DND-41 (cell line): ENCODE results near the gene UCHL3.

ENCODE experiments used
- ATAC-seq: fragments of 200-7000 bp; cut with Tn5 transposase; 3 replicates; pipeline ENCODE4 v1.9.1; 2021; ENCODE audit warnings: low read depth; ENCODE audit not compliant: insufficient read depth
- DNase-seq: peaks from one replicate; pipeline ENCODE4 v3.0.0-alpha.2; 2020
- H2AFZ ChIP-seq: 2 replicates; pipeline ENCODE4 v1.6.0; 2012; ENCODE audit warnings: low read depth, low read length
- H3K27ac ChIP-seq: 2 replicates; pipeline ENCODE4 v1.5.1; 2012; ENCODE audit warnings: low read length, inconsistent platforms
- H3K27me3 ChIP-seq: fragments of 200-600 bp; sonication (generic); 2 replicates; pipeline ENCODE4 v1.6.0; 2012; ENCODE audit warnings: low read length, mild to moderate bottlenecking, inconsistent platforms; ENCODE audit not compliant: insufficient read depth, poor library complexity
- H3K36me3 ChIP-seq: 2 replicates; pipeline ENCODE4 v1.5.1; 2012; ENCODE audit warnings: low read length, inconsistent platforms; ENCODE audit not compliant: insufficient read depth
- H3K4me1 ChIP-seq: 2 replicates; pipeline ENCODE4 v1.5.1; 2012; ENCODE audit warnings: mild to moderate bottlenecking, low read length; ENCODE audit not compliant: insufficient read depth
- H3K4me2 ChIP-seq: 2 replicates; pipeline ENCODE4 v1.6.0; 2012; ENCODE audit warnings: mild to moderate bottlenecking, moderate library complexity, low read length, inconsistent platforms; ENCODE audit not compliant: insufficient read depth
- H3K4me3 ChIP-seq, 2 experiments: fragments of 200-600 bp in 1 of 2; shearing (Covaris generic) in 1 of 2; 2 replicates each; pipeline ENCODE4 v1.5.1; 2012 to 2016; ENCODE audit warnings: inconsistent platforms in 2 of 2, low read length in 2 of 2, mild to moderate bottlenecking in 2 of 2, low read depth in 1 of 2, moderate library complexity in 1 of 2
- H3K79me2 ChIP-seq: 2 replicates; pipeline ENCODE4 v1.6.0; 2012; ENCODE audit warnings: low read length, inconsistent platforms; ENCODE audit not compliant: insufficient read depth
- H3K9ac ChIP-seq: 2 replicates; pipeline ENCODE4 v1.6.0; 2012; ENCODE audit warnings: low read depth, mild to moderate bottlenecking, inconsistent platforms, low read length, moderate library complexity
- H3K9me3 ChIP-seq: 2 replicates; pipeline ENCODE4 v1.5.1; 2012; ENCODE audit warnings: low read length, moderate library complexity, mild to moderate bottlenecking, inconsistent platforms; ENCODE audit not compliant: insufficient read depth, severe bottlenecking
- H4K20me1 ChIP-seq: 2 replicates; pipeline ENCODE4 v1.6.0; 2012; ENCODE audit warnings: low read length; ENCODE audit not compliant: insufficient read depth
- EZH2 ChIP-seq: IDR thresholded peaks from 3 replicates; pipeline ENCODE4 v1.6.1; 2012; ENCODE audit warnings: borderline replicate concordance, low read depth, mild to moderate bottlenecking, moderate library complexity, low read length, inconsistent platforms; ENCODE audit not compliant: severe bottlenecking
- TF ChIP-seq, protein P1 (sequence below): IDR thresholded peaks from 2 replicates; pipeline ENCODE4 v1.5.1; 2012; ENCODE audit warnings: borderline replicate concordance, low read length, moderate library complexity, mild to moderate bottlenecking; ENCODE audit not compliant: poor library complexity, severe bottlenecking; ENCODE audit errors: extremely low read depth

UCHL3 gene

DNA sequence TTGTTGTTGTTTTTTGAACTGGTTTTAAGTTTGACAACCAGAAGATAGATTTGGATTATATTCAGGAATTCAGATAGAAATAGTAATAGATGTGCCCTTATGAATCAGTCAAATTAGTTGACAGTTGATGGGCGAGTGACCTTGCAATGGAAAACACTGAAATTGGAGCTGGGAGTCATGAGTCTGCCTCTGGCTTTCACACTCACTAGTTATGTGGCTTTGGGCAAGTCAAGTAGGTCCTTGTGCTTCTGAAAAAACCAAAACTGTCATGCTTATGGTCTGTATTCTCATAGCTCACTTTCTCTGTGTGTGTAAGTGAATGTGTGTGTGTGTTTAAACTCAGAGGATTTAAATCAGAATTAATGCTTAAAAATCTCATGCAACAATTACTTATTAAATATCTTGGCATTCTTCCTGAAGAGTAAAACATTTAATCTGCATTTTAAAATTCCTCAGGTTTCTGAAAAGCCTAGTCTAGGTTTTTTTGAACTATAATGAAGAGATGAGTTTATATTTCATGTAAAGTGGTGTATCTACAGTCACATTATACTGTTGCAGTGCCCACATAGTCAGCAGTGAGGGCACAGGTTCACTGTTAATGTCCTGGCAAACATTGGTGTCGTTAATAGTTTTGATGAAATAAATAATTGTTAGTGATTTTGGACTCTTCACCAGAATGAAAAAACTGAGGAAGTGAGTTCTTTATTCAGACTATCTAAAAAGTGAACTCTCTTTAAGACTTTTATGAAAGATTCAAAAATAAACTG lies 32.5 kb downstream of the UCHL3 start:
- peaks cover 7% of the 10 kb centered on the region for H3K9me3 ChIP-seq
- ATAC-seq (no peak), DNase-seq (no peak)
- no peak overlapping the region for H3K4me2 ChIP-seq
- H3K36me3 ChIP-seq: peaks cover 26% of the 10 kb centered on the region; the same call in 1 of the 2 replicates
- H3K4me1 ChIP-seq: no peaks in the 10 kb centered on the region
- no peak overlapping the region for H2AFZ ChIP-seq
- no peak overlapping the region for H3K9ac ChIP-seq
- H3K4me3 ChIP-seq: no peak overlapping the region
- no peaks in the 10 kb centered on the region for H3K79me2 ChIP-seq
- no peaks in the 10 kb centered on the region for H3K27me3 ChIP-seq
- TF ChIP-seq, protein P1, sequence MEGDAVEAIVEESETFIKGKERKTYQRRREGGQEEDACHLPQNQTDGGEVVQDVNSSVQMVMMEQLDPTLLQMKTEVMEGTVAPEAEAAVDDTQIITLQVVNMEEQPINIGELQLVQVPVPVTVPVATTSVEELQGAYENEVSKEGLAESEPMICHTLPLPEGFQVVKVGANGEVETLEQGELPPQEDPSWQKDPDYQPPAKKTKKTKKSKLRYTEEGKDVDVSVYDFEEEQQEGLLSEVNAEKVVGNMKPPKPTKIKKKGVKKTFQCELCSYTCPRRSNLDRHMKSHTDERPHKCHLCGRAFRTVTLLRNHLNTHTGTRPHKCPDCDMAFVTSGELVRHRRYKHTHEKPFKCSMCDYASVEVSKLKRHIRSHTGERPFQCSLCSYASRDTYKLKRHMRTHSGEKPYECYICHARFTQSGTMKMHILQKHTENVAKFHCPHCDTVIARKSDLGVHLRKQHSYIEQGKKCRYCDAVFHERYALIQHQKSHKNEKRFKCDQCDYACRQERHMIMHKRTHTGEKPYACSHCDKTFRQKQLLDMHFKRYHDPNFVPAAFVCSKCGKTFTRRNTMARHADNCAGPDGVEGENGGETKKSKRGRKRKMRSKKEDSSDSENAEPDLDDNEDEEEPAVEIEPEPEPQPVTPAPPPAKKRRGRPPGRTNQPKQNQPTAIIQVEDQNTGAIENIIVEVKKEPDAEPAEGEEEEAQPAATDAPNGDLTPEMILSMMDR: no peak
- TF ChIP-seq EZH2: no peak
- no peaks in the 10 kb centered on the region for H4K20me1 ChIP-seq
- no peak overlapping the region for H3K27ac ChIP-seq

DNA sequence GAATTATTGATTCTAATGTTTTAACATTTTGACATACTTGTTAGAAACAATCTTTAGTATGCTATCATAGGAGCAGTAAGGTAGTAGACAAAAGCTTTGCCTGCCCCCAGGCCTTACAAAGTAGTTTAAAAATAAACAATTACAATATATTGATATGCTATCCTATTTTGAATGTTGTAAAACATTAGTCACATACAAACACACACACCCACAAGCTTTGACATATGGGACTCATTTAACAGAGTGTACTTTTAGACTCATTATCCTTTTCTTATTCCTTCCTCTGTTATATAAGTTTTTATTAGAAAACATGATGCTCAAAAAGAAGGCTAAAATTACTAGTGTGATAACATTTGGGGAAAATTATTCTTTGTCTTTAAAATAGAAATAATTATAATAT lies 33.5 kb downstream of the UCHL3 start:
- Histone ChIP-seq H3K9me3 (peaks cover 7% of the 10 kb centered on the region), H3K4me2 (no peak overlapping the region), H3K4me3 (no peak overlapping the region), H2AFZ (no peak overlapping the region), H4K20me1 (no peaks in the 10 kb centered on the region), H3K4me1 (no peaks in the 10 kb centered on the region), H3K27ac (no peak overlapping the region), H3K27me3 (no peaks in the 10 kb centered on the region), H3K9ac (no peak overlapping the region), H3K79me2 (no peaks in the 10 kb centered on the region), H3K36me3 (peaks cover 31% of the 10 kb centered on the region; the same call in 1 of the 2 replicates)
- TF ChIP-seq, protein P1: no peak
- no peak for TF ChIP-seq EZH2
- ATAC-seq: no peak
- DNase-seq: no peak

DNA sequence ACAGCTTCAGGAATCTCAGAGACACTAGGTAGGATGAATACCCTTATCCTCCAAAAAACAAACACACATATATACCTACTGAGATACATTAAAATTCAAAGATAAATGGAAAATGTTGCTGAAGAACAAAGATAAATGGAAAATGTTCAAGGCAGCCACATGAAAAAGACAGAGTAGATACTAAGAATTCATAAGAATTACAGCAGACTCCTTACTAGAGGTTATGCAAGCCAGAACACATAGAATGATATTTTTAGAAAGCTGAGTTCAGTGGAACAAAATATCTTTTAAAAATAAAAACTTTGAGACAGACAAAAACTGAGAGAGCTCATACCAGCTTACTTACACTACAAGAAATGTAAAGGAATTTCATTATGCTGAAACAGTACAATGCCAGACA lies 35.6 kb downstream of the UCHL3 start:
- TF ChIP-seq, protein P1: no peak
- no peak for TF ChIP-seq EZH2
- peaks cover 7% of the 10 kb centered on the region for H3K9me3 ChIP-seq
- H3K36me3 ChIP-seq: peaks cover 42% of the 10 kb centered on the region
- no peak overlapping the region for H3K4me2 ChIP-seq
- H3K79me2 ChIP-seq: no peaks in the 10 kb centered on the region
- no peaks in the 10 kb centered on the region for H4K20me1 ChIP-seq
- no peaks in the 10 kb centered on the region for H3K27me3 ChIP-seq
- DNase-seq (no peak), ATAC-seq (no peak)
- H3K4me1 ChIP-seq: no peaks in the 10 kb centered on the region
- no peak overlapping the region for H3K27ac ChIP-seq
- H2AFZ ChIP-seq: no peak overlapping the region
- H3K9ac ChIP-seq: no peak overlapping the region
- no peak overlapping the region for H3K4me3 ChIP-seq
